Hepatocyte (in vitro differentiated cells): Measurements from ENCODE around the gene CHAD. TPM values are rescaled to one million over a fixed set of nuclear protein-coding genes. Genes with fewer than 3 reads are reported as not detected.

Experiments used
- DNase-seq: peaks from one replicate; pipeline ENCODE4 v3.0.0-alpha.2; 2016; ENCODE audit warnings: low spot score
- H2AFZ ChIP-seq: fragments of 200-600 bp; sonication (generic); 2 replicates; pipeline ENCODE4 v1.6.0; 2016; ENCODE audit warnings: antibody characterized with exemption, mild to moderate bottlenecking
- H3K27ac ChIP-seq: fragments of 200-600 bp; sonication (generic); 2 replicates; pipeline ENCODE4 v1.5.1; 2016; ENCODE audit warnings: mild to moderate bottlenecking
- H3K27me3 ChIP-seq: fragments of 200-600 bp; sonication (generic); 2 replicates; pipeline ENCODE4 v1.6.1; 2016
- H3K36me3 ChIP-seq: fragments of 200-600 bp; sonication (generic); replicated peaks from 2 replicates; pipeline ENCODE4 v1.5.1; 2016; ENCODE audit warnings: low read depth; ENCODE audit not compliant: insufficient read depth
- H3K4me1 ChIP-seq: fragments of 200-600 bp; sonication (generic); 2 replicates; pipeline ENCODE4 v1.5.1; 2016; ENCODE audit warnings: mild to moderate bottlenecking, moderate library complexity; ENCODE audit not compliant: insufficient read depth
- H3K4me2 ChIP-seq: fragments of 200-600 bp; sonication (generic); 2 replicates; pipeline ENCODE4 v1.6.0; 2016
- H3K4me3 ChIP-seq: fragments of 200-600 bp; sonication (generic); 2 replicates; pipeline ENCODE4 v1.5.1; 2016; ENCODE audit warnings: mild to moderate bottlenecking
- H3K79me2 ChIP-seq: fragments of 200-600 bp; sonication (generic); 2 replicates; pipeline ENCODE4 v1.6.0; 2017; ENCODE audit warnings: mild to moderate bottlenecking
- H3K9me2 ChIP-seq: fragments of 200-600 bp; sonication (generic); replicated peaks from 2 replicates; pipeline ENCODE4 v1.6.0; 2017; ENCODE audit warnings: mild to moderate bottlenecking; ENCODE audit not compliant: insufficient read depth
- H3K9me3 ChIP-seq: fragments of 200-600 bp; sonication (generic); 2 replicates; pipeline ENCODE4 v1.5.1; 2016; ENCODE audit warnings: low read depth, mild to moderate bottlenecking
- H4K20me1 ChIP-seq: fragments of 200-600 bp; sonication (generic); 2 replicates; pipeline ENCODE4 v1.6.0; 2016; ENCODE audit warnings: mild to moderate bottlenecking; ENCODE audit not compliant: insufficient read depth, poor library complexity, severe bottlenecking
- CTCF ChIP-seq: fragments of 200-600 bp; sonication (generic); IDR thresholded peaks from 2 replicates; pipeline ENCODE4 v1.5.1; 2016; ENCODE audit warnings: antibody characterized with exemption, mild to moderate bottlenecking; ENCODE audit not compliant: poor library complexity
- EZH2 ChIP-seq: fragments of 200-600 bp; sonication (generic); IDR thresholded peaks from 2 replicates; pipeline ENCODE4 v1.6.1; 2016; ENCODE audit warnings: antibody characterized with exemption, mild to moderate bottlenecking, borderline replicate concordance
- EZH2phosphoT487 ChIP-seq: fragments of 200-600 bp; sonication (generic); IDR thresholded peaks from one replicate; pipeline ENCODE4 v1.6.1; 2018; ENCODE audit warnings: antibody characterized with exemption, mild to moderate bottlenecking, low read depth, moderate library complexity; ENCODE audit not compliant: unreplicated experiment, severe bottlenecking
- WGBS: methylation state at CpG from one replicate; pipeline ENCODE4 v1.1.6; 2016; ENCODE audit warnings: low lambda C conversion rate; ENCODE audit errors: missing lambda C conversion rate; 5-methylcytosine and 5-hydroxymethylcytosine counted together
- polyA plus RNA-seq: library from polyadenylated mRNA; unstranded; fragments of >200 nt; fragmentation: Nextera tagmentation; extraction: Ambion mirVana; gene quantifications from 2 replicates; pipeline ENCODE4 v1.2.1, GENCODE V29; 2016
- total RNA-seq: library from RNA; depleted of rRNA; stranded (reverse); fragments of >200 nt; gene quantifications from 2 replicates; pipeline ENCODE4 v1.2.3, GENCODE V29; 2014

Gene CHAD
- total and polyA plus RNA-seq, 2 experiments from 2014 or later, result 0.20 to 1.8 TPM

DNA sequence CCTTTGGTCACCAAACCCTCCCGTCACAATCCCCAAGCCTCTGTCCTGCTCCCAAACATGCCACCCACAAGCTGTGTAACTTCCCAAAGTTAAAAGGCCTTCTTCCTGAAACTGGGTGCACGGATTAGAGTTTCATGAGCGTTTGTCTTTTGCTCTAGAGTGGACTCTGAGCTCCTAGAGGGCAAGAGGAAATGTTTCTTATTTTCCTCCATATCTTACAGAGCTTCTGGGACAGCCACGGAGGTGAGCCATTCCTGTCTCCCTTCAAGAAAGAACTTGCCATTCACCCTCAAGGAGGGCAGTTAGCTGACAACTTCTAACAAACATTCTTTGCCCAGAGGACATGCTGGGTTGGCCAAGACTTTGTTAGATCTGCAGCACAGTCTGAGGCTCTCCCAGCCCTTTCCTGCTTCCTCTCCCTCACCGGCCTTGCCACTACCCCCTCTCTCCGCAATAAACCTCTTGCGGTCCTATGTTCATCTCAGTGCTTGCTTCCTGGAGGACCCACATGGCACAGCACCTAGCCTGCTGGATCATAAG, 37.0 kb upstream of the CHAD start:
- Histone ChIP-seq H3K9me3 (no peaks in the 10 kb centered on the region), H3K27me3 (no peaks in the 10 kb centered on the region), H3K4me1 (peaks cover 4% of the 10 kb centered on the region), H2AFZ (no peak overlapping the region), H3K36me3 (no peaks in the 10 kb centered on the region), H4K20me1 (no peaks in the 10 kb centered on the region), H3K79me2 (no peaks in the 10 kb centered on the region), H3K4me2 (no peak overlapping the region), H3K9me2 (no peaks in the 10 kb centered on the region), H3K4me3 (no peak overlapping the region), H3K27ac (peak overlapping the region; percentile 31)
- no peak for TF ChIP-seq CTCF
- no peak for DNase-seq
- 72% methylated on average over 7 of the region's 7 CpGs for WGBS

GRCh38 chr17:50502301-50502990, 33.8 kb upstream of the CHAD start:
- no peaks in the 10 kb centered on the region for H3K9me3 ChIP-seq

GRCh38 chr17:50501054-50501453, 32.4 kb upstream of the CHAD start:
- TF ChIP-seq CTCF (peak; percentile 39), EZH2 (no peak)
- H3K4me2 ChIP-seq, result no peak overlapping the region
- H3K27ac ChIP-seq, result no peak overlapping the region
- no peaks in the 10 kb centered on the region for H3K27me3 ChIP-seq
- H3K79me2 ChIP-seq, result no peaks in the 10 kb centered on the region
- no peaks in the 10 kb centered on the region for H3K36me3 ChIP-seq
- no peak overlapping the region for H2AFZ ChIP-seq
- H3K4me1 ChIP-seq, result peaks cover 6% of the 10 kb centered on the region
- H3K9me3 ChIP-seq, result no peaks in the 10 kb centered on the region
- WGBS, result 54% methylated on average over 5 of the region's 5 CpGs
- H3K4me3 ChIP-seq, result no peak overlapping the region
- no peak for DNase-seq
- H4K20me1 ChIP-seq, result no peaks in the 10 kb centered on the region
- H3K9me2 ChIP-seq, result no peaks in the 10 kb centered on the region

More at GRCh38 chr17:50502301-50502990, 33.8 kb upstream of the CHAD start:
- Histone ChIP-seq H3K4me2 (no peak overlapping the region), H4K20me1 (no peaks in the 10 kb centered on the region), H3K4me3 (no peak overlapping the region), H3K27ac (no peak overlapping the region), H3K36me3 (no peaks in the 10 kb centered on the region), H3K9me2 (no peaks in the 10 kb centered on the region), H3K4me1 (peaks cover 6% of the 10 kb centered on the region), H3K79me2 (no peaks in the 10 kb centered on the region), H3K27me3 (no peaks in the 10 kb centered on the region), H2AFZ (no peak overlapping the region)
- TF ChIP-seq EZH2 (no peak), EZH2phosphoT487 (no peak), CTCF (no peak)
- DNase-seq, result no peak
- 90% methylated on average over 9 of the region's 9 CpGs for WGBS
